SJSA1 (cell line): Measurements from ENCODE around the gene EEF1AKMT3. TPM values are rescaled to one million over a fixed set of nuclear protein-coding genes. Genes with fewer than 3 reads are reported as not detected.

ENCODE experiments used
- DNase-seq, 2 experiments: peaks; one replicate each; pipeline ENCODE4 v3.0.0-alpha.2; 2015 to 2020; ENCODE audit warnings: low spot score in 2 of 2, low read depth in 1 of 2
- H3K27ac ChIP-seq: fragments of 250-450 bp; sonication (Bioruptor Pico); 2 replicates; pipeline ENCODE4 v1.5.1; 2020; ENCODE audit warnings: mild to moderate bottlenecking, moderate library complexity
- H3K27me3 ChIP-seq: fragments of 250-450 bp; sonication (Bioruptor Pico); replicated peaks from 2 replicates; pipeline ENCODE4 v1.5.1; 2020; ENCODE audit warnings: mild to moderate bottlenecking, moderate library complexity
- H3K36me3 ChIP-seq: fragments of 250-450 bp; sonication (Bioruptor Pico); 2 replicates; pipeline ENCODE4 v1.5.1; 2020; ENCODE audit warnings: mild to moderate bottlenecking
- H3K4me1 ChIP-seq: fragments of 250-450 bp; sonication (Bioruptor Pico); replicated peaks from 2 replicates; pipeline ENCODE4 v1.6.1; 2021; ENCODE audit warnings: mild to moderate bottlenecking
- H3K4me3 ChIP-seq: fragments of 250-450 bp; sonication (Bioruptor Pico); 2 replicates; pipeline ENCODE4 v1.5.1; 2020; ENCODE audit warnings: mild to moderate bottlenecking
- H3K9me3 ChIP-seq: fragments of 250-450 bp; sonication (Bioruptor Pico); replicated peaks from 2 replicates; pipeline ENCODE4 v1.5.1; 2020; ENCODE audit warnings: mild to moderate bottlenecking
- total RNA-seq: library from RNA; depleted of rRNA; stranded (reverse); fragments of >200 nt; shearing (Covaris generic); gene quantifications from 2 replicates; pipeline ENCODE4 v1.2.3, GENCODE V29; 2014; rRNA removed

EEF1AKMT3 gene
- total RNA-seq, 1 experiment from 2014 or later: 62.2 TPM

GRCh38 chr12:57821474-57822214, 49.2 kb downstream of the EEF1AKMT3 start:
- Histone ChIP-seq H3K27me3 (no peaks in the 10 kb centered on the region), H3K4me1 (no peaks in the 10 kb centered on the region), H3K4me3 (no peak overlapping the region), H3K27ac (no peak overlapping the region), H3K36me3 (peaks cover 93% of the 10 kb centered on the region), H3K9me3 (0 out of 2 replicates have a peak, but pooled peaks cover 3% of the 10 kb centered on the region)
- DNase-seq: peak in 1 of 2 experiments; percentile 76

GRCh38 chr12:57822392-57823130, 50.1 kb downstream of the EEF1AKMT3 start:
- DNase-seq: peak in 1 of 2 experiments; percentile 72
- Histone ChIP-seq H3K4me3 (no peak overlapping the region), H3K27me3 (no peaks in the 10 kb centered on the region), H3K27ac (no peak overlapping the region), H3K36me3 (peaks cover 94% of the 10 kb centered on the region), H3K9me3 (no peaks in the 10 kb centered on the region), H3K4me1 (no peaks in the 10 kb centered on the region)

GRCh38 chr12:57823131-57823907, 50.9 kb downstream of the EEF1AKMT3 start:
- no peaks in the 10 kb centered on the region for H3K4me1 ChIP-seq
- peaks cover 97% of the 10 kb centered on the region for H3K36me3 ChIP-seq
- no peaks in the 10 kb centered on the region for H3K9me3 ChIP-seq
- DNase-seq: peak; percentile 72 to 83
- no peaks in the 10 kb centered on the region for H3K27me3 ChIP-seq
- no peak overlapping the region for H3K27ac ChIP-seq
- H3K4me3 ChIP-seq: no peak overlapping the region

- no peaks in the 10 kb centered on the region for H3K9me3 ChIP-seq
- no peaks in the 10 kb centered on the region for H3K4me1 ChIP-seq
- H3K4me3 ChIP-seq: no peak overlapping the region
- H3K36me3 ChIP-seq: peaks cover 97% of the 10 kb centered on the region
- H3K27ac ChIP-seq: no peak overlapping the region
- peak in 1 of 2 experiments; percentile 74 for DNase-seq
- H3K27me3 ChIP-seq: no peaks in the 10 kb centered on the region
These were observed 51.7 kb downstream of the EEF1AKMT3 start for GRCh38 chr12:57823908-57824640.

GRCh38 chr12:57825451-57825850, 53.0 kb downstream of the EEF1AKMT3 start:
- H3K4me1 ChIP-seq: peaks cover 7% of the 10 kb centered on the region; the same call in 1 of the 2 replicates
- H3K36me3 ChIP-seq: peaks cover 97% of the 10 kb centered on the region
- H3K4me3 ChIP-seq: no peak overlapping the region
- DNase-seq: no peak
- no peak overlapping the region for H3K27ac ChIP-seq
- no peaks in the 10 kb centered on the region for H3K9me3 ChIP-seq
- H3K27me3 ChIP-seq: no peaks in the 10 kb centered on the region

GRCh38 chr12:57826400-57826799, 54.0 kb downstream of the EEF1AKMT3 start:
- H3K27me3 ChIP-seq: no peaks in the 10 kb centered on the region
- H3K4me1 ChIP-seq: peaks cover 11% of the 10 kb centered on the region
- no peak overlapping the region for H3K27ac ChIP-seq
- H3K4me3 ChIP-seq: no peak overlapping the region
- no peaks in the 10 kb centered on the region for H3K9me3 ChIP-seq
- peaks cover 94% of the 10 kb centered on the region for H3K36me3 ChIP-seq
- peak in 1 of 2 experiments; percentile 88 for DNase-seq

- Histone ChIP-seq H3K9me3 (no peaks in the 10 kb centered on the region), H3K4me1 (peaks cover 16% of the 10 kb centered on the region), H3K36me3 (peaks cover 97% of the 10 kb centered on the region), H3K4me3 (no peak overlapping the region), H3K27ac (no peak overlapping the region), H3K27me3 (no peaks in the 10 kb centered on the region)
- DNase-seq: peak in 1 of 2 experiments; percentile 88
These were observed 54.6 kb downstream of the EEF1AKMT3 start for GRCh38 chr12:57826966-57827365.

GRCh38 chr12:57829025-57829777, 56.8 kb downstream of the EEF1AKMT3 start:
- H3K4me3 ChIP-seq: no peak overlapping the region
- no peak overlapping the region for H3K27ac ChIP-seq
- DNase-seq: peak; percentile 74 to 89
- H3K9me3 ChIP-seq: no peaks in the 10 kb centered on the region
- peaks cover 86% of the 10 kb centered on the region for H3K36me3 ChIP-seq
- no peaks in the 10 kb centered on the region for H3K27me3 ChIP-seq
- H3K4me1 ChIP-seq: peaks cover 35% of the 10 kb centered on the region

GRCh38 chr12:57830393-57830792, 58.0 kb downstream of the EEF1AKMT3 start:
- H3K9me3 ChIP-seq: no peaks in the 10 kb centered on the region
- H3K4me3 ChIP-seq: no peak overlapping the region
- peaks cover 36% of the 10 kb centered on the region for H3K4me1 ChIP-seq
- no peaks in the 10 kb centered on the region for H3K27me3 ChIP-seq
- peaks cover 75% of the 10 kb centered on the region for H3K36me3 ChIP-seq
- DNase-seq: peak in 1 of 2 experiments; percentile 85
- H3K27ac ChIP-seq: no peak overlapping the region

Other genes with a start within 250 kb of the EEF1AKMT3 start
- gene MBD6, start 249.8 kb upstream of the EEF1AKMT3 start, total RNA-seq: 63.3 and 70.5 TPM in 2 replicates
- gene DCTN2, start 225.4 kb upstream of the EEF1AKMT3 start, total RNA-seq: 3,855 and 4,325 TPM in 2 replicates
- gene KIF5A, start 222.6 kb upstream of the EEF1AKMT3 start, total RNA-seq: 2.1 and 2.8 TPM in 2 replicates
- gene PIP4K2C, start 181.4 kb upstream of the EEF1AKMT3 start, total RNA-seq: 544 and 654 TPM in 2 replicates
- gene DTX3, start 167.8 kb upstream of the EEF1AKMT3 start, total RNA-seq: 187 and 286 TPM in 2 replicates
- 107 and 145 TPM in 2 replicates for gene ARHGEF25, start 161.2 kb upstream of the EEF1AKMT3 start, total RNA-seq
- 841 and 950 TPM in 2 replicates for gene B4GALNT1, start 139.4 kb upstream of the EEF1AKMT3 start, total RNA-seq
- gene OS9, start 78.5 kb upstream of the EEF1AKMT3 start, total RNA-seq: 4,436 and 6,328 TPM in 2 replicates
- gene AGAP2, start 33.9 kb upstream of the EEF1AKMT3 start, total RNA-seq: 0.78 and 0.89 TPM in 2 replicates
- gene TSPAN31, start 27.6 kb upstream of the EEF1AKMT3 start, total RNA-seq: 429 and 571 TPM in 2 replicates
- gene CDK4, start 20.3 kb upstream of the EEF1AKMT3 start, total RNA-seq: 3,953 and 4,723 TPM in 2 replicates
- 88.7 and 107 TPM in 2 replicates for gene MARCHF9, start 17.5 kb upstream of the EEF1AKMT3 start, total RNA-seq
- 12.9 and 21.9 TPM in 2 replicates for gene CYP27B1, start 5.5 kb upstream of the EEF1AKMT3 start, total RNA-seq
- 173 and 193 TPM in 2 replicates for gene METTL1, start 509 bp upstream of the EEF1AKMT3 start, total RNA-seq
- gene TSFM, start 10.2 kb downstream of the EEF1AKMT3 start, total RNA-seq: 591 and 596 TPM in 2 replicates
- gene AVIL, start 46.1 kb downstream of the EEF1AKMT3 start, total RNA-seq: 6.0 and 6.6 TPM in 2 replicates
- 420 and 508 TPM in 2 replicates for gene CTDSP2, start 74.1 kb downstream of the EEF1AKMT3 start, total RNA-seq
- 275 and 410 TPM in 2 replicates for gene ATP23, start 169.0 kb downstream of the EEF1AKMT3 start, total RNA-seq